Islet precursor cell (in vitro differentiated cells): ENCODE results near the gene GARNL3.

Source experiments
- DNase-seq: peaks from one replicate; pipeline ENCODE4 v3.0.0-alpha.2; 2018

Gene GARNL3

DNA sequence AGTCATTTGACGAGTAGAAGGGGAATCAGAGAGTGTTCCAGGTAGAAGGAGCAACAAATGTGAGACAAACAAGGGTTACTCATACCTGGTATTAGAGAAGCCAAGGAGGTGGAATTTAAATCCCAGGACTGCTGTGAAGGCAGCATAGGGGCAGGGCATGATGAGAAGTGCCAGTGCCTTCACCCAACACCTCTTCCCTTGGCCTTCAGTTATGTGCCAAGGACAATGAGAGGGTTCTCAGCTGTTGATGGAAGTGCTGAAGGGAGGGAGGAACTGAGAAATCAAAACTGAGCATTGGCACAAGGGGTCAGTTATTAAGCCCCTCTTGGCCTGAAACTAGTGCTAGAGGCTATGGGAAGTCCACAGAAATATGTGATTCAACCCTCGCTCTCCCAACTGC lies 50.3 kb downstream of the GARNL3 start:
- no peak for DNase-seq

- no peak for DNase-seq
Observed at GRCh38 chr9:127316586-127317323, 52.2 kb downstream of the GARNL3 start.

GRCh38 chr9:127318651-127319167 lies 54.1 kb downstream of the GARNL3 start:
- no peak for DNase-seq

- no peak for DNase-seq
Observed at GRCh38 chr9:127319366-127320114, 55.0 kb downstream of the GARNL3 start.

DNA sequence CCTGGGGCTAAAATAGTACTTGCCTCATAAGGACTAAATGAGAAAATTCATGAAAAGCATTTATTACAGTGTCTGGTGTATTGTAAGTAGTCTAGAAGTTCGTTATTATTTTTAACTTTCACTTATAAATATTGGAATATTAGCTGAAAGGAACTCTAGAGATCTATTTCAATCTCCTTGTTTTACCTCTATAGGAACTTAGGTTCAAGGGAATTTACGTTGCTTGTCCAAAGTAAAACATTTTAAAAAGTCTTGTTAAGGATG lies 55.5 kb downstream of the GARNL3 start:
- DNase-seq, result no peak

DNA sequence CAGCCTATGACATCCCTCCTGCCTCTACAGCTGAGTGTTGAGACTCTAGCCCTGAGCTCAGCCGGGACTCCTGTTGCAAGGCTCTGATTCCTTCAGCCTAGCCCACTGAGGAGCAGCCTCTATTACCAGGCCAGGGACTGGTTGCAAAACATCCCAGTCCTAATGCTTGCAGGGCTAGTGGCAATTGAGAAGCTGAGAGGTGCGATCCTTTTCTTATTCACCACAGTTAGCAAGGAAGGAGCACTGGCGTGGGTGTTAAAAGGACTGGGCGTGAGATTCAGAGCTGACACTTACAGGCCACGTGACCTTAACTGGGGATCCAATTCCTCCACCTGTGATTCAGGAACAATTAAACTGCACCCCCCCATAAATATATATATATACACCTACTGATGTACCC lies 58.8 kb downstream of the GARNL3 start:
- DNase-seq, result no peak

GRCh38 chr9:127330501-127330900 lies 65.9 kb downstream of the GARNL3 start:
- no peak for DNase-seq

- no peak for DNase-seq
Observed at GRCh38 chr9:127333221-127334064, 68.9 kb downstream of the GARNL3 start.

GRCh38 chr9:127334725-127335124 lies 70.2 kb downstream of the GARNL3 start:
- DNase-seq, result no peak

DNA sequence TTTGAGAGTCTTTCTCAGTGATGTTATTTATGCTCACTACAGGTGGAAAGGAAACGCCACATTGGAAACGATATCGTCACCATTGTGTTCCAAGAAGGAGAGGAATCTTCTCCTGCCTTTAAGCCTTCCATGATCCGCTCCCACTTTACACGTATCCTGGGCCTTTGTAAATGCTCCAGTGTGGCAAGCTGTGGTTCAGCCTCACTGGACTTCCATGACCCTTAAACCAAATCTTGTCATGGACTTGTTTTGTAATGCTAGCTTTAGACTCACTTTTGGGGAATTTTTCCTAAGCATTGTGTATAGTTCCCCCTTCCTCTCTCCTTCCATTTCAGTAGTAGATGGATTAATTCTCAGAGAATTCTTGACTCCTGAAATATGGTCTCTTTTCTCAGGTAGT lies 71.5 kb downstream of the GARNL3 start:
- DNase-seq, result no peak

DNA sequence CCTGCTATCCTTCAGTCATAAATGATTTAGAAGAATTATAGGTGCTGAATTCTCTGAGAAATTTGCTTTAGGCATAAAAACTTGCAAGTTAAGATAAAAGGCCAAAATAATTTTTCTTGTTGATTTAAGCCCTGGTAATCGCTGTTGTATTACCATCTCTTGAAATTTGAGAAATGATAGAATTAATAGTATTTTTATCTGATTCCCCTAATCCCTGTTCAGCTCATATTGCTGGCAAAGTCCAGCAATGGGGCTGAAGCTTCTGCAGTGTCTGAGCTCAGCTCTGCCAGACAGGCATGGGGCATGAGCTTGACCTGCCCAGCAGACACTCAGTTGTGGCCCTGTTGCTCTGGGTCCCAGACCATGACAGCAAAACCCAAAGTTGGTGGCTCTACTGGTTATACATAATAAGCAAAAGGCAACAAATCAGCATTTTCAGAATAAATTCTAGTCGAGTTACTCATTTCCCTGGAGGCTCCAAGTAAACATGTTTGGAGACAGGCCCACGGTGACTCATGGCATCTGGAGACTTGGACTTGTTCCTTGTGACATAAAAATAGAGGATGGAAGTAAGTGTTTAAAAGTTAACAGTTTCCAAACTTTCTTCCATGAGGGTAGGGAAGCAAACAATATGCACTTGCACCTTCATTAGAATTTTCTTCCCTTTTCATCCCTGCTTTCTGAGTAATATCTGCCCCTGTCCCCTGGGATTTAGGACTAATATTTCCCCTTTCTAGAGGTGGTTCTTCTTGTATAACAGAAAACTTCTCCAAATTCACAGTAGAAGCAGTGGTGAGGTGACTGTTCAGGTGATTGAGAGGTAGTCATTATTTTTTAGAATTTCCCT lies 72.2 kb downstream of the GARNL3 start:
- DNase-seq, result peak; percentile 88

GRCh38 chr9:127340721-127341120 lies 76.1 kb downstream of the GARNL3 start:
- peak; percentile 28 for DNase-seq

DNA sequence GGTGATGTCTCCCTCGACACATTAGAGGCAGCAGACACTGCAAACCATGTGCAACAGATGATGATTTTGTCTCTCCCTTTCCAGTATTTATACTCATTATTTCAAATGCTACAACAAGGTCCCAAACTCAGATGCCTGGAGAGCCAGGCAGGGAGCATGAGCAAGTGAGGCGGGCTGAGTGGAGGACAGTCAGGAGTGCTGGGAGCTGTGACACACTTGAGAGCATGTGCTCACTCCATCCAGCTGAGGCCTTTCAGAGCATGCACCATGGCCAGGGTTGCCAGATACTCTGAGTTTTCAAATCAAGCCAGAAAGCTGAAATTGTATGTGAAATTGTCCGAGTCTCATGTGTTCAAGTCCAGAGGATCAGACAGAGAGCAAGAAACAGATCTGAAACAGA lies 76.6 kb downstream of the GARNL3 start:
- DNase-seq, result no peak

DNA sequence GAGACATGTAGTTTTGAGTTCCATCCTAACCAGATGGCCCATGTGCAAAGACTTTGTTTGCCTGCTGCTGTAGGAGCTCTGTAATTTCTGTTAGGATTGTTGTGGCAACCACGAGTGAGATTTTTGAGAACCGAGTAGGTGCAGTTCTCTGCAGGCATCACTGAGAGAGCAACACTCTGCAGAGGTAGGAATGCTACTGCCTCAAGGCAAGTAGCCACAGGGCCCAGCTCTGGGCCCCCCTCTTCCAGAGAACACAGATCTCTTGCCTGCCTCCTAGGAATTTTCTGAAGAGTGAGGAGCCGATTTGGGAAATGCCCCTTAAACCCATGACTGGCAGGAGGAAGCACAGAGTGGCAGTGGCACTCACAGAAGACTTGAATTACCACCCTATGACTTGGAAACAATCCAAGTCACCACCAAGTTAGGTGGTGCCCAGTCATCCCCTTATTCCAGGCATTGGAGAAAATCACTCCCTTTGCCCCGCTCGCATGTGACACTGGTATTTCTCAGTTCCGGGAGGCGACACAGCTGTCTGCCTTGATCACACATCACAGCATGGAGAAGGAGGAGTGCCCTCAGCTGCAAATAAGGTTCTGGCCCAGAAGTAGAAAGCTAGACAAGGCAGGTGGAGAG lies 79.9 kb downstream of the GARNL3 start:
- peak; percentile 81 for DNase-seq

- no peak for DNase-seq
Observed at GRCh38 chr9:127345566-127345965, 81.0 kb downstream of the GARNL3 start.

GRCh38 chr9:127346584-127346983 lies 82.0 kb downstream of the GARNL3 start:
- no peak for DNase-seq

DNA sequence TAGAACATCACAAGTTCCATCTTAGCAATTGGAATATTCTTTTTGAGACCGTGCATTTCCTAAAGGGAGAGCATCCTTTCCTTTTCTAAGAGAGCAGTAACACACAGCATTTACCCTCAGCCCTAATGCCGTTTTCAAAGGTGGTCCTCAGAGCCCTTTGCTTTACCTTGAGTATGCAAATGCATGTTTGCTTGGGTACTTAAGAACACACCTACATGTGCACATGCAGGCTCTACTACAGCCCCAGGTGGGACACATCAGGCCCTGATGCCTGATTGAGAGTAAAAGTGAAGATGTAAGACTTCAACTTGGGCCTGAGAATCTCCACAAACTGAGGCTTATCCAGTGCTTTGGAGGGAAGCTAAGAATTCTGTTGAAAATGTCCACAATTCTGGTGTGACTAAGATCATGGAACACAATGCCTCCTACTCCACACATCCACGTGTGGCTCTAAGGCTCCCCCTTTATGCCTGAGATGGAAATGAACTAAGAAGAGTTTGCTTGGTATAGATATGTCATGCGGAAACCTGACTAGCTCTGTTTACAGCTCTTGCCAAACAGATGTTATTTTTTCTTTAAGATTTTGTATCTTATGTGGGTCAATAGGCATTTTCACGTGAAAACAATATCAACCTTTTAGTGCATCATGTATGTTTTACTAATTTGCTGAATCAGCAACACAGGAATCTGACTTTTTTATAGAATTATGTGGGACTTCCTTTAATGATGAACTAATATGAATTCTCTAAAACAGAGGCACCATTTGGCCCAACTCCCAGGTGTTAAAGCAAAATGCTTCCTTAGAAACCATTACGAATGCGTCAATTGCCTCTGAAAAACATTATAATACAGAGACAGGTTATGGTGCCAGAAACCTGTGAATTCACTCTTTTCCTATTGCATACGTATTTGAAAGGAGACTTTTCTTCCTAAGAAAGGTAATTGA lies 83.5 kb downstream of the GARNL3 start:
- no peak for DNase-seq

- DNase-seq, result no peak
Observed at GRCh38 chr9:127349483-127350113, 85.0 kb downstream of the GARNL3 start.

DNA sequence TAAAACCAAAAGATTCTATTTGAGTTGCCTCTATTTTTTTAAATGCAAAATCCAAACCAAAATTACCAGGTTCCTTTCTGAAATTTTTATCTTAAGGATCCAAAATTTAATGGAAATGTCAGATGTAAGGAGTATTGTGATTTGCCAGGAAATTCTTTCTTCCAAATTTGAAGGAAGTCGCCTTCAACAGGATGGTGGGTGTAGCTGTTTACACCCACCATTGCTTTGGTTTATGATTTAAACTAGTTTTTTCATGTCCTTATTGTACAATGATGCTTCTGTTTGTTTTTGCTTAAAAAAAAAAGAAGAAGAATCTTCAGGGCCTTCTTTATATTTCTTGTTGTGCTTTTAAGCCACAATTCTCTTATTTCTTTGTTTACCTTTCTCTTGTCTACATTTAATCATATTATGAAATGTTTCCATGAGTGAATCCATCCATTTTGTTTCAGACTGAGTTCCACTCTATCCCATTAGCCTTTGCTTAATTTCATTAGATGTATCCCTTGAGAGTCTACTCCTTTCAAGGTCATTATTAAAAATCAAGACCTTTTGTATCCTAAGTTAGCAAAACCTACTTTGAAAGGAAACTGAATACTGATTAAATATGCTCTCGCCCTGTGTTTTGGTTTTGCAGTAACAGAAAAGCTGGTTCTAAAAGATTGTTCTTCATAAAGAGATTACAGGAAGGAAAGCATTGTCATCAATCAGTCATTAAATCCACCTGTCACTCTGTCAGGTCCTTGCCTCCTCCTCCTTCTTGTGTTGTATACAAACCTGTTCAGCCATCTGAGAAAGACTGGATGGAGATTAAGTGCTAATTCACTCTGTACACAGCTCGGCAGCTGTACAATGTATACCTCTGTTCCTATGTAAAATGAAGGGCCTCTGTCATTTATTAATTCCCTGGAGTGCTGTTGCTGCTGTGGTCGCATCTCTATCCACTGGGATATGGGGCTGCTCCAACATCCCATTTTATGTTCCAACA lies 86.9 kb downstream of the GARNL3 start:
- no peak for DNase-seq
